Hepatocyte (in vitro differentiated cells): Measurements from ENCODE around the gene KIF3A. TPM values are rescaled to one million over a fixed set of nuclear protein-coding genes. Genes with fewer than 3 reads are reported as not detected.

Experiments used
- DNase-seq: peaks from one replicate; pipeline ENCODE4 v3.0.0-alpha.2; 2016; ENCODE audit warnings: low spot score
- H2AFZ ChIP-seq: fragments of 200-600 bp; sonication (generic); 2 replicates; pipeline ENCODE4 v1.6.0; 2016; ENCODE audit warnings: antibody characterized with exemption, mild to moderate bottlenecking
- H3K27ac ChIP-seq: fragments of 200-600 bp; sonication (generic); 2 replicates; pipeline ENCODE4 v1.5.1; 2016; ENCODE audit warnings: mild to moderate bottlenecking
- H3K27me3 ChIP-seq: fragments of 200-600 bp; sonication (generic); 2 replicates; pipeline ENCODE4 v1.6.1; 2016
- H3K36me3 ChIP-seq: fragments of 200-600 bp; sonication (generic); replicated peaks from 2 replicates; pipeline ENCODE4 v1.5.1; 2016; ENCODE audit warnings: low read depth; ENCODE audit not compliant: insufficient read depth
- H3K4me1 ChIP-seq: fragments of 200-600 bp; sonication (generic); 2 replicates; pipeline ENCODE4 v1.5.1; 2016; ENCODE audit warnings: mild to moderate bottlenecking, moderate library complexity; ENCODE audit not compliant: insufficient read depth
- H3K4me2 ChIP-seq: fragments of 200-600 bp; sonication (generic); 2 replicates; pipeline ENCODE4 v1.6.0; 2016
- H3K4me3 ChIP-seq: fragments of 200-600 bp; sonication (generic); 2 replicates; pipeline ENCODE4 v1.5.1; 2016; ENCODE audit warnings: mild to moderate bottlenecking
- H3K79me2 ChIP-seq: fragments of 200-600 bp; sonication (generic); 2 replicates; pipeline ENCODE4 v1.6.0; 2017; ENCODE audit warnings: mild to moderate bottlenecking
- H3K9me2 ChIP-seq: fragments of 200-600 bp; sonication (generic); replicated peaks from 2 replicates; pipeline ENCODE4 v1.6.0; 2017; ENCODE audit warnings: mild to moderate bottlenecking; ENCODE audit not compliant: insufficient read depth
- H3K9me3 ChIP-seq: fragments of 200-600 bp; sonication (generic); 2 replicates; pipeline ENCODE4 v1.5.1; 2016; ENCODE audit warnings: low read depth, mild to moderate bottlenecking
- H4K20me1 ChIP-seq: fragments of 200-600 bp; sonication (generic); 2 replicates; pipeline ENCODE4 v1.6.0; 2016; ENCODE audit warnings: mild to moderate bottlenecking; ENCODE audit not compliant: insufficient read depth, poor library complexity, severe bottlenecking
- CTCF ChIP-seq: fragments of 200-600 bp; sonication (generic); IDR thresholded peaks from 2 replicates; pipeline ENCODE4 v1.5.1; 2016; ENCODE audit warnings: antibody characterized with exemption, mild to moderate bottlenecking; ENCODE audit not compliant: poor library complexity
- EZH2 ChIP-seq: fragments of 200-600 bp; sonication (generic); IDR thresholded peaks from 2 replicates; pipeline ENCODE4 v1.6.1; 2016; ENCODE audit warnings: antibody characterized with exemption, mild to moderate bottlenecking, borderline replicate concordance
- EZH2phosphoT487 ChIP-seq: fragments of 200-600 bp; sonication (generic); IDR thresholded peaks from one replicate; pipeline ENCODE4 v1.6.1; 2018; ENCODE audit warnings: antibody characterized with exemption, mild to moderate bottlenecking, low read depth, moderate library complexity; ENCODE audit not compliant: unreplicated experiment, severe bottlenecking
- WGBS: methylation state at CpG from one replicate; pipeline ENCODE4 v1.1.6; 2016; ENCODE audit warnings: low lambda C conversion rate; ENCODE audit errors: missing lambda C conversion rate; 5-methylcytosine and 5-hydroxymethylcytosine counted together
- polyA plus RNA-seq: library from polyadenylated mRNA; unstranded; fragments of >200 nt; fragmentation: Nextera tagmentation; extraction: Ambion mirVana; gene quantifications from 2 replicates; pipeline ENCODE4 v1.2.1, GENCODE V29; 2016
- total RNA-seq: library from RNA; depleted of rRNA; stranded (reverse); fragments of >200 nt; gene quantifications from 2 replicates; pipeline ENCODE4 v1.2.3, GENCODE V29; 2014

KIF3A gene
- total and polyA plus RNA-seq, 2 experiments from 2014 or later = 9.2 to 12.6 TPM

- no peaks in the 10 kb centered on the region for H4K20me1 ChIP-seq
- H3K9me2 ChIP-seq = no peaks in the 10 kb centered on the region
- H3K79me2 ChIP-seq = no peaks in the 10 kb centered on the region
- no peak for DNase-seq
- no peaks in the 10 kb centered on the region for H3K27me3 ChIP-seq
- no peak overlapping the region for H3K27ac ChIP-seq
- TF ChIP-seq EZH2 (no peak), EZH2phosphoT487 (no peak), CTCF (no peak)
- WGBS = 94% methylated on average over 8 of the region's 8 CpGs
- no peaks in the 10 kb centered on the region for H3K9me3 ChIP-seq
- no peak overlapping the region for H3K4me3 ChIP-seq
- no peak overlapping the region for H3K4me2 ChIP-seq
- no peaks in the 10 kb centered on the region for H3K36me3 ChIP-seq
- H3K4me1 ChIP-seq = peaks cover 6% of the 10 kb centered on the region
- H2AFZ ChIP-seq = no peak overlapping the region
These were observed 56.4 kb downstream of the KIF3A start for GRCh38 chr5:132680780-132681475.

GRCh38 chr5:132679717-132680380 lies 57.5 kb downstream of the KIF3A start:
- Histone ChIP-seq H3K4me1 (peaks cover 6% of the 10 kb centered on the region), H3K27ac (no peak overlapping the region), H3K9me3 (no peaks in the 10 kb centered on the region), H2AFZ (no peak overlapping the region), H3K9me2 (no peaks in the 10 kb centered on the region), H3K79me2 (no peaks in the 10 kb centered on the region), H3K4me2 (no peak overlapping the region), H3K4me3 (no peak overlapping the region), H3K36me3 (no peaks in the 10 kb centered on the region), H4K20me1 (no peaks in the 10 kb centered on the region), H3K27me3 (no peaks in the 10 kb centered on the region)
- no peak for DNase-seq
- TF ChIP-seq EZH2 = no peak
- no peak for TF ChIP-seq EZH2phosphoT487
- TF ChIP-seq CTCF = no peak
- WGBS = 93% methylated on average over 15 of the region's 15 CpGs

GRCh38 chr5:132679166-132679565 lies 58.2 kb downstream of the KIF3A start:
- Histone ChIP-seq H4K20me1 (no peaks in the 10 kb centered on the region), H3K27me3 (no peaks in the 10 kb centered on the region), H3K9me2 (no peaks in the 10 kb centered on the region), H3K27ac (no peak overlapping the region), H3K4me3 (no peak overlapping the region), H3K9me3 (no peaks in the 10 kb centered on the region), H3K4me1 (peaks cover 6% of the 10 kb centered on the region), H3K4me2 (no peak overlapping the region), H2AFZ (no peak overlapping the region), H3K79me2 (no peaks in the 10 kb centered on the region), H3K36me3 (no peaks in the 10 kb centered on the region)
- DNase-seq = no peak
- TF ChIP-seq CTCF = no peak
- no peak for TF ChIP-seq EZH2phosphoT487
- no peak for TF ChIP-seq EZH2
- 87% methylated on average over 7 of the region's 7 CpGs for WGBS
